ENCODE measurements around the gene POU2AF3. TPM values are rescaled to one million over a fixed set of nuclear protein-coding genes. Genes with fewer than 3 reads are reported as not detected.

POU2AF3 gene
- polyA plus RNA-seq, 1 donor (not counting 4 experiments of a cell fraction or from before 2014, with no cell fraction given), result not detected

DNA sequence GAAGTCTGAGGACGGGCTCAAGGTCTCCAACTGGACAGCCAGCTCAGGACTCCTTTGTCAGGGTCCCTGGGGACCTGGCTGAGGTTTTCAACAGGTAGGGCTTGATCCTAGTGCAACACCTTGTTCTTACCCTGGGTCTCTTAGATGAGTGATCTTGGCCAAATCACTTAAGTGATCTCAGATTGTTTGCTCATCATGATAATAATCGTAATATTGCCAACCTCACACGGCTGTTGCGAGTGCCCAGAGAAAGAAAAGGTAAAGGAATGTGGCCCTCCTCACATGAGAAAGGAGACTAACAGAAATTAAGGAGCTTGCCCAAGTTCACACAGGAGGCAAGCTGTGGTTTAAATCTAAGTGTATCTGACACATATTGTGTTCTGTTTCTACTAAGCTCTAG lies 28.5 kb downstream of the POU2AF3 start:
- no peaks in the 10 kb centered on the region for H3K9me1 ChIP-seq (ENCODE audit: control insufficient read depth, extremely low read depth, insufficient read depth, low read length)
- no peak overlapping the region for H3K4me2 ChIP-seq (ENCODE audit: control insufficient read depth, extremely low read depth, insufficient read depth, low read depth, low read length)
- TF ChIP-seq, protein P1, sequence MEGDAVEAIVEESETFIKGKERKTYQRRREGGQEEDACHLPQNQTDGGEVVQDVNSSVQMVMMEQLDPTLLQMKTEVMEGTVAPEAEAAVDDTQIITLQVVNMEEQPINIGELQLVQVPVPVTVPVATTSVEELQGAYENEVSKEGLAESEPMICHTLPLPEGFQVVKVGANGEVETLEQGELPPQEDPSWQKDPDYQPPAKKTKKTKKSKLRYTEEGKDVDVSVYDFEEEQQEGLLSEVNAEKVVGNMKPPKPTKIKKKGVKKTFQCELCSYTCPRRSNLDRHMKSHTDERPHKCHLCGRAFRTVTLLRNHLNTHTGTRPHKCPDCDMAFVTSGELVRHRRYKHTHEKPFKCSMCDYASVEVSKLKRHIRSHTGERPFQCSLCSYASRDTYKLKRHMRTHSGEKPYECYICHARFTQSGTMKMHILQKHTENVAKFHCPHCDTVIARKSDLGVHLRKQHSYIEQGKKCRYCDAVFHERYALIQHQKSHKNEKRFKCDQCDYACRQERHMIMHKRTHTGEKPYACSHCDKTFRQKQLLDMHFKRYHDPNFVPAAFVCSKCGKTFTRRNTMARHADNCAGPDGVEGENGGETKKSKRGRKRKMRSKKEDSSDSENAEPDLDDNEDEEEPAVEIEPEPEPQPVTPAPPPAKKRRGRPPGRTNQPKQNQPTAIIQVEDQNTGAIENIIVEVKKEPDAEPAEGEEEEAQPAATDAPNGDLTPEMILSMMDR (optimal IDR thresholded peaks at IDR 0.05 in 1 of 3, IDR thresholded peaks at IDR 0.05 in 1 of 3, conservative IDR thresholded peaks at IDR 0.05 in 1 of 3; ENCODE audit: extremely low read depth in 1 of 3, insufficient read depth in 2 of 3, low read length in 3 of 3), result no peak
- no peak for TF ChIP-seq EZH2 (IDR thresholded peaks at IDR 0.05; ENCODE audit: low read length)
- H3K9ac ChIP-seq (ENCODE audit: control insufficient read depth, extremely low read depth, insufficient read depth, low read length), result no peak overlapping the region
- dilution Hi-C loops (cut with MboI; ENCODE audit: extremely low pct_ligation_motif_present, low sequenced_read_pairs), result no loop called here
- H3K9me3 ChIP-seq (ENCODE audit: control insufficient read depth, low read depth, low read length), result no peaks in the 10 kb centered on the region
- H3K79me2 ChIP-seq (ENCODE audit: control insufficient read depth, insufficient read depth, low read length), result no peaks in the 10 kb centered on the region
- no peak overlapping the region for H3K4me3 ChIP-seq (ENCODE audit: control insufficient read depth in 2 of 3, extremely low read depth in 1 of 3, insufficient read depth in 2 of 3, low read depth in 1 of 3, low read length in 3 of 3)
- H2AFZ ChIP-seq (ENCODE audit: control insufficient read depth, low read length), result no peak overlapping the region
- H4K20me1 ChIP-seq (ENCODE audit: control insufficient read depth, extremely low read depth, insufficient read depth, low read length), result no peaks in the 10 kb centered on the region
- H3K27ac ChIP-seq (ENCODE audit: control insufficient read depth, insufficient read depth, low read length), result no peak overlapping the region
- FAIRE-seq (no peak), DNase-seq (ENCODE audit: low read depth, low spot score) (no peak)
- H3K4me1 ChIP-seq (ENCODE audit: control insufficient read depth, extremely low read depth, insufficient read depth, low read length), result peaks cover 2% of the 10 kb centered on the region
- H3K36me3 ChIP-seq (ENCODE audit: control insufficient read depth in 2 of 2, extremely low read depth in 1 of 2, insufficient read depth in 2 of 2, low read length in 2 of 2), result no peaks in the 10 kb centered on the region
- no peaks in the 10 kb centered on the region for H3K27me3 ChIP-seq (ENCODE audit: control insufficient read depth, extremely low read depth, insufficient read depth, low read length)

GRCh38 chr11:111327908-111328624 lies 29.7 kb downstream of the POU2AF3 start:
- TF ChIP-seq EZH2 (IDR thresholded peaks at IDR 0.05; ENCODE audit: low read length), result no peak
- FAIRE-seq, result no peak
- dilution Hi-C loops (cut with MboI; ENCODE audit: extremely low pct_ligation_motif_present, low sequenced_read_pairs), result no loop called here
- DNase-seq (ENCODE audit: low read depth, low spot score), result no peak
- Histone ChIP-seq H3K4me2 (ENCODE audit: control insufficient read depth, extremely low read depth, insufficient read depth, low read depth, low read length) (no peak overlapping the region), H3K27me3 (ENCODE audit: control insufficient read depth, extremely low read depth, insufficient read depth, low read length) (no peaks in the 10 kb centered on the region), H3K27ac (ENCODE audit: control insufficient read depth, insufficient read depth, low read length) (no peak overlapping the region), H3K79me2 (ENCODE audit: control insufficient read depth, insufficient read depth, low read length) (no peaks in the 10 kb centered on the region), H3K9me3 (ENCODE audit: control insufficient read depth, low read depth, low read length) (no peaks in the 10 kb centered on the region), H3K9ac (ENCODE audit: control insufficient read depth, extremely low read depth, insufficient read depth, low read length) (no peak overlapping the region), H4K20me1 (ENCODE audit: control insufficient read depth, extremely low read depth, insufficient read depth, low read length) (no peaks in the 10 kb centered on the region), H3K36me3 (ENCODE audit: control insufficient read depth in 2 of 2, extremely low read depth in 1 of 2, insufficient read depth in 2 of 2, low read length in 2 of 2) (no peaks in the 10 kb centered on the region), H3K4me3 (ENCODE audit: control insufficient read depth in 2 of 3, extremely low read depth in 1 of 3, insufficient read depth in 2 of 3, low read depth in 1 of 3, low read length in 3 of 3) (no peak overlapping the region), H2AFZ (ENCODE audit: control insufficient read depth, low read length) (no peak overlapping the region), H3K9me1 (ENCODE audit: control insufficient read depth, extremely low read depth, insufficient read depth, low read length) (no peaks in the 10 kb centered on the region), H3K4me1 (ENCODE audit: control insufficient read depth, extremely low read depth, insufficient read depth, low read length) (peaks cover 8% of the 10 kb centered on the region)

Data from keratinocyte (primary cell).